HG03025 (cell line): Measurements from ENCODE around the gene SETMAR.

Experiments used
- ATAC-seq: cut with Tn5 transposase; IDR thresholded peaks from one replicate; pipeline ENCODE4 v1.9.1; 2021; ENCODE audit warnings: mild to moderate bottlenecking, moderate library complexity; ENCODE audit not compliant: unreplicated experiment, low FRiP score

SETMAR gene

DNA sequence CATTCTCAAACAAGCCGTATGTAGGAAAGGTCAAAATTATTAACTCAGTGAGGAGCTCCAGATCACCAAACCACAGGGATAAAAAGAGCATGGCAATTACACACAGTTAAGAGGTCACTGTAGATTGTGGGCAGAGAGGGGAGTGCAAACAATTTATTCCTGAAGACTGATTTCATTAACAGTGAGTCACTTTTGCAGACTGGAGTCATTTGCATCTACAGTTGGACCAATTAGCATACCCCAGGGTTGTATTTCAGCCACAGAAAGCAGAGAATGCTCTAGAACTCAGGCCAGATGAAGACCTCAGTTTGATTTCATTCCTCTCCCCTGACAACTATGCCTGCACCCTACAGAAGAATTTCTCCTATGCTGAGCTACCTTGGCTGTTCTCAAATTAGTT lies 40.1 kb downstream of the SETMAR start:
- no peak for ATAC-seq

- peak; percentile 84 for ATAC-seq
Observed at GRCh38 chr3:4350789-4351163, 47.6 kb downstream of the SETMAR start.

GRCh38 chr3:4351164-4351855 lies 48.1 kb downstream of the SETMAR start:
- peak; percentile 28 for ATAC-seq

- no peak for ATAC-seq
Observed at GRCh38 chr3:4351872-4352271, 48.7 kb downstream of the SETMAR start.

- ATAC-seq, result no peak
Observed at GRCh38 chr3:4355401-4356219, 52.4 kb downstream of the SETMAR start.

DNA sequence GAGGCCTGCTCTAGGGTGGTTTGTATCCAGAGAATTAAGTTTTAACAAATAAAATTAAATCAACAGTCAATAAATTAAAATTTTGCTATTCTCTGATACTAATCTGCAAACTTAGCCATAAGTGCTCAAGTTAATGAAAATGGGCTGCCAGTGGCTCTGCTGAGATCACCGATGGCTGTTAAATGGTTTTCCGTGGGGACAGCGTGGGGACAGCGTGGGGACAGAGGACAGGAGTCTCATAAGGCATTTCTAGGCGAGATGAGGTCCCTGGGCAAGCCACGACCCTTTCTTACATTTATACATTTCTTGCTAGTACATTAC lies 53.0 kb downstream of the SETMAR start:
- ATAC-seq, result no peak

GRCh38 chr3:4356546-4357410 lies 53.6 kb downstream of the SETMAR start:
- no peak for ATAC-seq

- ATAC-seq, result no peak
Observed at GRCh38 chr3:4358273-4358672, 55.1 kb downstream of the SETMAR start.

- no peak for ATAC-seq
Observed at GRCh38 chr3:4359805-4360502, 56.8 kb downstream of the SETMAR start.

DNA sequence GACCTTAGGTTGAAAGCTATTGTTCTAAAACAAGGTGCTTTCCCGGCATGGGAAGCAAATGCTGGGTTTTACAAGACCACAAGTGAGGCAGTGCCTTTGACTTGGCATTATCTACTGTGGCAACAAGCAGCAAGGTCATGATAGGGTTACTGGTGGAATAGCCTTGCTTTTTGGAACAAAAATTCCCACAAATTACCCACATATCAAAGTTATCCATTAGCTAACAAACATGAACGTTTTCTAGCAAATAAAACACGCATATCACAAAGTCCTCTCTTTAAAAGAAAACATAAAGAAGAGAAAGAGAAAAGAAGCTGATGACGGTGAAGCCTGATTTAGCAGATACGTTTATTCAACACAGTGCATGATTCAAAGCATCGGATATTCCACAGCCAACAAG lies 57.6 kb downstream of the SETMAR start:
- no peak for ATAC-seq

DNA sequence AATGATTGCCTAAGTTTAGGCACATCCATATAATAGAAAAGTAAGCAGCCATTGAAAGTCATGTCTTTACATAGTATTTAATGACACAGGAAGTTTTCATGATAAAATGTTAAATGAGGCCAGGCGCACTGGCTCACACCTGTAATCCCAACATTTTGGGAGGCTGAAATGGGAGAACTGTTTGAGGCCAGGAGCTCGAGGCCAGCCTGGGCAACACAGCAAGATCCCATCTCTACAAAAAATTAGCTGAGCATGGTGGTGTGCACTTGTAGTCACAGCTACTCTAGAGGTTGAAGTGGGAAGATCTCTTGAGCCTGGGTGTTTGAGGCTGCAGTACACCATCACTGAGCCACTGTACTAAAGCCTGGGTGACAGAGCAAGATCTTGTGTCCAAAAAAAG lies 59.4 kb downstream of the SETMAR start:
- ATAC-seq, result no peak
